RCC 7860 (cell line): Measurements from ENCODE around the gene CLSTN1.

ENCODE experiments used
- DNase-seq: peaks from one replicate; pipeline ENCODE4 v3.0.0-alpha.2; 2015; ENCODE audit warnings: low spot score
- FAIRE-seq: peaks from 2 replicates; lab custom pipeline; 2012; peaks lifted over from hg19 to GRCh38; lab: Jason Lieb, UNC

CLSTN1 gene

DNA sequence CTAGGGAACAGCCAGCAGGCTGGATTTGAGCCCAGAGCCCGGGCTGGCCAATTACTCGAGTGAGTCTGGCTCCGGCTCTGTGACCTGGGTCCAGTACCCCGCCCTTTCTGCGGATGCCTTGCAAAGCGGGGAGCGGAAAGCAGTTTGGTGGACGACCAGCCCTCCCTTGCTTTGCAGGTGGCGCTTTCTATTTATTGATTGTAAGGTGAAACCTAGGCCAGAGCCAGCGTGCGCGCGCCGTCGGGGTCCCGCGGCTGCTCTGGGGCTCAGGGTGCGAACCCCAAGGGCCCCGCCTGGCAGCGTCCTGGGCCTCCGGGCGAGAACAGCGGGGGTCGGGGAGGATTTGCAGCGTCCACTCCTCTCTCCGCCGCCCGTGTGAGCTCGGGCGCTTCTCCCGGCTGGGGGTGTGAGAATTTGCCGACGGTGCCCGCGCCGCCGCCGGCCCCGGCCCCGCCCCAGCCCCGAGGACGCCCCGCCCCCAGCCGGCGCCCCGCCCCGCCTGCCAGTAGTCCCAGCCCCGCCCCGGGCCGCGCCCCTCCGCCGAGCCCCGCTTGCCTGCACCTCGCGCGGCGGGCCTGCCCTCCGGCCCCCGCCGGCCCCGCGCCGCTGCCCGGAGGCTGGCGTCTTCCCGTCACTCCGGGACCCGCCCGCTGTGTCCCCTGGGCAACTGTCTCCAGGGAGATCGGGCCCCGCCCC lies 134.6 kb downstream of the CLSTN1 start:
- peak; percentile 53 for DNase-seq
- FAIRE-seq: no peak

DNA sequence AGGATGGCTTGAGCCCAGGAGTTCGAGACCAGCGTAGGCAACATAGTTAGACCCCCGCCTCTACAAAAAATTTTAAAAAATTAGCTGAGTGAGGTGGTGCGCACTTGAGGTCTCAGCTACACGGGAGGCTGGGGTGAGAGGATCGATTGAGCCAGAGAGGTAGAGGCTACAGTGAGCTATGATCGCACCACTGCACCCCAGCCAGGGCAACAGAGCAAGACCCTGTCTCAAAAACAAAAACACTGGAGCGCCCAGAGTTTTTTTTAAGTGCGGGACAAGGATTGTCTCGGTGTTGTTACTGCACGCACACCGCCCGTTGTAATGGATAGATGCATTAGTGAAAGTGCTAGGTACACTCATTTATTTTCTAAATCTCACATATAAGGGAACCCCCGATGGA lies 135.2 kb downstream of the CLSTN1 start:
- DNase-seq: no peak
- no peak for FAIRE-seq

DNA sequence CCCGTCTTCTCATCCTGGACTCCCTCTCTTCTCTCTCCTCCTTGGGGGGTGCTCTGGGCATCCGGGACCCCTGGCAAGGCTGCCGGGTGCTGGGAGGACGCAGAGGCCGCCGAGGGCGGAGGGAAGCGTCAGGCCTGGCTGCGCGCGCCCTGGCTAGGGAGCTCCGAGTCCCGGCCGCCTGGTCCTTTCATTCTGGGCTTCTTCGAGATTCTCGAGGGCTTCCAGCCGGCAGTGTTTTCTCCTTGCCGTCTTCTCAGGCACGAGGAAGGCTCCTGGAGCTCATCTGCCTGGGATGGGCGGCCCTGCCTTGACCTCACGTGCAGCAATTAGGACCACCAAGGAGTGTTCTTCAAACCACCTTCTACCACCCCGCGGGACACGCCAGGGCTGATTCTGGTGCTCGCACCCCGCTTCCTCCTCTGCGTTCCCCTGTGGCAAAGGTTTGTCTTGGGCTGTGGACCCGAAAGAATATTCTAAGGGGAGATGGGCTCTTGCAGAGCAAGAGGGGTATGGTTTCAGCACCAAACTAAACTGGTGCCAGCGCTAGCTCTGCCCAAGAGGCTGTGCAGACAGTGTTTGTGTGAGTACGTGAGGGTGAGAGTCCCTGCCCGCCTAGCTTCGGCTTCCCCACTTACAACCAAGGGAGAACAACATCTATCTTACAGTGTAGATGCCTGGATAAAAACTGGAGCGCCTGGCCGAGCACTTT lies 135.7 kb downstream of the CLSTN1 start:
- FAIRE-seq: no peak
- DNase-seq: peak; percentile 12

DNA sequence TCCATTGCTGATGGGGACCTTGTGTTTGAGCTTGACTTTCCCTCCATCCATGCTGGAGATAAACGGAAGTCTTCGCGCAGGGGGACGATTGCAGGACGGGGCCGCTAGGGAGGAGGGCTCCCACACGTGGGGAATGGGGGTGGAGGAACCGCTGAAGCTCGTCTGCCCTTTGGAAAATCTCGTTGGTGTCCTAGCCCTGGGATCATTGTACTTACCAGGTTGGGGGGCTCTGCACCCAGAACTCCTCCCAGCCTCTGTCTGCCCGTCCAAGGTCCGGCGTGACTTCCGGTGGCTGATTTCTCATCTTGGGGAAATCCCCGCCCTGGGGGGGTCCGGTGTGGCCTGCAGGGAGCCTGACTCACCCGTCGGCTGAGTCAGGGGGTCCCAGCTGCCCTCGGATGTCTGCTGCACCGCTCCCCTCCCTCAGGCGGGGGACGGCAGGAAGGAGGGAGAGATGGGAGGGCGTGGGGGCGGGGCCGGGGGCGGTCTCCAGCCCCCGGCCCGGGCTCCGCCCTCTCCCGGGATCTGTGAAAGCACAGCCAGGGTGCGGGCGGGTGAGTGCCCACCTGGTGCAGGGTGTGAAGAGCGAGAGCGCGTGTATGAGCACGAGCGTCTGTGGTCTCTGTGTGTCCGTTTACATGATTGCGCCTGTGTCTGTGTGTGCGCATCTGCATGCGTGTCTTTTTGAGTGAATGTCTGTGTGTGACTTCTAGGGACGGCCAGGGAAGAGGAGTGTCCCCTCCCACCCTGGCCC lies 136.5 kb downstream of the CLSTN1 start:
- FAIRE-seq (peak; percentile 72), DNase-seq (peak; percentile 91)

DNA sequence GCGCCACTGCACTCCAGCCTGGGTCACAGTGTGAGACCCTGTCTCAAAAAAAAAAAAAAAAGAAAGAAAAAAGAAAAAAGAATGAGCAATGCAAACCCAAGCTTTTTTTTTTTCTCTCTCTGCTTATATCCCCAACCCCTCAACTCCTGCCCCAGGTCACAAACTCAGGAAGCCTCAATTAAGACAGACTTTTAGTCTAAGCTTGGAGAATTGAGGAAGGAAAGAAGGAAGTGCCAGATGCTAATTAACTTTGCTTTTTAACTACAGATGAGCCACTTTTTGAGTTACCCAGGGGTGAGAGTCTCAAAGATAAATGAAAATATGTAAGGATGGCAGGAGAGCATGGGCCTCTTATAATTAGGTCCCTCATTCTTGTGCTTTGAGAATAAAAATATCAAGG lies 139.0 kb downstream of the CLSTN1 start:
- FAIRE-seq: no peak
- DNase-seq: no peak

DNA sequence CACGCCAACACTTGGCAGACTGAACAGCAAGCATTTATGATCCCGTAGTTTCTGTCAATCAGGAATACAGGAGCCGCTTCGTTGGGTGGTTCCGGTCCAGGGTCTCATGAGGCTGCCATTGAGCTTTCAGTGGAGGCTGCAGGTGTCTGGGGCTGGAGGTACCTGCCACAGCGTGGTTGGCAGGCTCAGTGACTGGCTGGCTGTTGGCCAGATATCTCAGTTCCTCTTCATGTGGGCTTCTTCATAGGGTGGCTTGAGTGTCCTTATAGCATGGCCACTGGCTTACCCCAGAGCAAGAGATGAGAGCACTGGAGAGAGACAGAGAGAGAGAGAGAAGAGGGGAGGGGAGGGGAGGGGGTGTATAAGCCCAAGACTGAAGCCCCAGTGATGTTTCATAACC lies 142.9 kb downstream of the CLSTN1 start:
- DNase-seq (no peak), FAIRE-seq (no peak)

DNA sequence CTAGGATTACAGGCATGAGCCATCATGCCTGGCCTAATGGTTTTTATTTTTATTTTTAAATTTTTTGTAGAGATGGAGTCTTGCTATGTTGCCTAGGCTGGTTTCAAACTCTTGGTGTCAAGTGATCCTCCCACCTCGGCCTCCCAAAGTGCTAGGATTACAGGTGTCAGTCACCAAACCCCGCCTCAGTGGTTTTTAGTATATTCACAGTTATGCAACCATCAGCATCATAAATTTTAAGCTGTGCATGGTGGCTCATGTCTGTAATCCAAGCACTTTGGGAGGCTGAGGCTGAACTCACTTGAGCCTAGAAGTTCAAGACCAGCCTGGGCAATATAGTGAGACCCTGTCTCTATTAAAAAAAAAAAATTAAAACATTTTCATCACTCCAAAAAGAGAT lies 143.7 kb downstream of the CLSTN1 start:
- no peak for FAIRE-seq
- DNase-seq: no peak
